Stimulated activated CD4-positive, alpha-beta T cell treated with anti-CD3 and anti-CD28 coated beads, Interleukin-4, amount 100 ng/mL, for 24 hours (primary cell): ENCODE data around the gene CSNK1G2.

ENCODE experiments used
- DNase-seq: peaks from one replicate; pipeline ENCODE4 v3.0.0-alpha.2; 2020

CSNK1G2 gene

DNA sequence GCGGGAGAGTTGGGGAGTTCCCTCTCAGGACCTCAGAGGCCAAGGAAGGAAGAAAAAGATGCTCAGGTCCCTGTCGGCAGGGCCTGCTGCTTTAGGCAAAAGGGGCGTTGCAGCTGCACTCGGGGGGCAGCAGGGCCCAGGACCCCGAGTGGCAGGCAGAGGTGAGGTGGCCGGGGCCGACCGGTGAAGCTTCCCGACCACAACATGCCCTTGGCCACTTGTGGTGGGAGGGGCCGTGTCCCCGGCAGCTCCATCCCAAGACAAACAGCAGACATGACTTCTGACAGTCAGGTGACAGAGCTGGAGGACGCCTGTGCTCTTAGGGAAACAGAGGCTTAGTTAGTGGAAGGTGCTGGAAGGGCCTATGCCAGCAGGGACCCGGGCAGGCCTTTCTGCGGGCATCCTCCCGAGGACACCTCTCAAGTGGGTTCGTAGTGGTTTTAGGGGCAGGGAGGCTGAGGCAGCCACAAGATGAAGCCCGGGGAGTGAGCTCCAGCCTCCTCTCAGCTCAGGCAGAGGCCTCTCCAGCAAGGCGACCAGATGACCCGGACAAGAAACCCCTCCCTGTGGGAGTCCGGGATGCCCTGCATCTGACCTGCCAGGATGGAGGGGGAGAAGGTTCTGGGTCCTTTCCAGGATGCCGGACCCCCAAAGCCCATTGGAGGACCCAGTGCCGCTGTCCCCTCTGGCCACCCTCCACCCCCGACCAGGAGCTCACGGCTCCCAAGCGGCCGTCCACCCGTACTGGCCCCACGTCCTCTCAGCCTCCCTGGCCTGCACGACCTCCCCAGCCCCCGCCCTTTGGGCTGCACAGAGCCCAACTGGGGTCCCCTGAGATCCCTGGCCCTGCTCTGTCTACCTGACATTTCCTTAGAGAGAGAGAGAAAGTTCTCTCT is 50.3 kb downstream of the CSNK1G2 start:
- no peak for DNase-seq

DNA sequence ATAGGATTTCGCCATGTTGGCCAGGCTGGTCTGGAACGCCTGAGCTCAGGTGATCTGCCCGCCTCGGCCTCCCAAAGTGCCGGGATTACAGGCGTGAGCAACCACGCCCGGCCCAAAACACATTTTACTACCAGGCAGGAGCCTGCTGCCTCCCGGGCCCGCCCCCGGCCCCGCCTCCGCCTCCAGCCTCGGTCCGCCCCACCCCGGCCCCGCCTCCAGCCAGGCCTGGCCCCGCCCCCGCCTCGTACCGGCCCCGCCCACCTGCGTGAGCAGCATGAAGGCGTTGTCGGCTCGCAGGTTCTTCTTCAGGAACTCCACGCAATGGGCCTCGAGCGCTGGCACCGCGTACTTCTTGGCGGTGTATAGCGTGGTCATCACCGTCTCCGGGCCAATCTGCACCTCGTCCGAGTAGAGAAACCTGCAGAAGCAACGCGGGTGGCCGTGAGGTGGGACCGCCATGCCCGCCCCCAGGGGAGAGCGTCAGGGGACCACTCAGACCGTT is 51.8 kb downstream of the CSNK1G2 start:
- no peak for DNase-seq

DNA sequence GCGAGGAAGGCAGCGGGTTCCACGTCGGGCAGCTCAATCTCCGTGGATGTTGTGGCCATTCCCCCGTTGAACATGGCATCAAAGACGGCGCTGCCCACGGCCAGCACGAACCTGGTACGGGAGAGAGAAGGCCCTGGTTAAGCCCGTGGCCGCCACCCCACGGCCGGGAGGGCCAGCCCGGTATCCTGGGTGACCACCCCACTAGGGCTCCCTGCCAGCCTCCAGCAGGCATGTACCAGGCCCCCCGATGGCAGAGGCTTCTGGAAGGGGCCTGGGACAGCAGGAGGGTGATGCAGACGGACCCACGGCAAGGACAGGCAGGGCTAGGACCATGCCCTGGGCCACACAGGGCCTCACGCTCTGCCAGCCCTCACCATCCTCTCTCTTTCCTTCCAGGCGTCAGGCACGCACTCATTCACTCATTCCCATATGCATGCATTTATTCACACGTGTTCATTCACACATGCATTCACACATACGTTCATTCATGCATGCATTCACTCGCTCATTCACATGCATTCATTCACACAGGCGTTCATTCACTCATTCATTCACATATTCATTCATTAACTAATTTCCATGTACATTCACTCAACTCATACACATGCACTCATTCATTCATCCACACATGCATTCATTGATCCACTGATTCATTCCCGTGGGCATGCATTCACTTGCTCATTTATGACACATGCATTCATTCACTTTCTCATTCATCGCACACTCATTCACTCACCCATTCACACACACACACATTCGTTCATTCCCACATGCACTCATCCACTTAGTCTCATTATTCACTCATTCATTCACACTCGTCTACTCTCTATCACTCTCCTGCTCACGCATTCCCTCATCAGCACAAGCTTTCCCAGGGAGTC is 56.6 kb downstream of the CSNK1G2 start:
- DNase-seq = no peak

DNA sequence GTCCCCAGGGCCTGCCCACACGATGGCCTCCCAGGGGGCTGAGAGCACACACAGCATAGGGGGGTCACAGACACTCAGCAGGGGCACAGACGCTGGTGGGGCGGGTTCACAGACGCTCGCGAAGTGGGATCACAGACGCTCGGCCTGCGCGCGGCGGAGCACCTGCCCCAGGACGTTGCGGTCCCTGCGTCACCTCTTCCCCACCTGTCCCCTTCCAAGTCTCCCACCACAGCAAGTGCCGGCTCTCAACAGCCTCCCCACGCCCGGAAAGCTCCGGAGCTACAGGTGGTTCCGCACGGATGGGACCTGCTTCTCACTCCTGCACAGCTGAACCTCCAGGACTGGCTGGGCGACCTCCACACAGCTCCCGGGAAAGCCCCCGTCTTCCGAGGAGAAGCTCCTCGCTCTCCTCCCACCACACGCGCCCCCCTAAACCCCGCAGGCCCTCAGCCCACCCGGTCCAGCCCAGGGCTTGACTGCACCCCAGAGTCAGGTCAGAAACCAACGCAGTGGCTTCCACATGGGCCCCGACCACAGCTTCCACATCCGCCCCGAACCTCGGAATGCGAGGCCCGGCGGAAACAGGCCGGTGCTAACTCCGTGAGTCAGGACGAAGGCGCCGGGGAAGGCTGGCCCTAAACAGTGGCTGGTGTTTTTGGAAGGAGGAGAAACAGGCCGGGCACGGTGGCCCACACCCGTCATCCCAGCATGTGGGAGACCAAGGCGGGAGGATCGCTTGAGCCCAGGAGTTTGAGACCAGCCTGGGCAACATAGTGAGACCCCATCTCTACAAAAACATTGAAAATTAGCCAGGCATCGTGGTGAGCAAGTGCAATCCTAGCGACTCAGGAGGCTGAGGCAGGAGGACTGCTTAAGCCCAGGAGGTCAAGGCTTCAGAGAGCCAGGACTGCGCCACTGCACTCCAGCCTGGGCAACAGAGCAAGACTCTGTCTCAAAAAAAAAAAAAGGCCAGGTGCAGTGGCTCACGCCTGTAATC is 58.0 kb downstream of the CSNK1G2 start:
- no peak for DNase-seq

DNA sequence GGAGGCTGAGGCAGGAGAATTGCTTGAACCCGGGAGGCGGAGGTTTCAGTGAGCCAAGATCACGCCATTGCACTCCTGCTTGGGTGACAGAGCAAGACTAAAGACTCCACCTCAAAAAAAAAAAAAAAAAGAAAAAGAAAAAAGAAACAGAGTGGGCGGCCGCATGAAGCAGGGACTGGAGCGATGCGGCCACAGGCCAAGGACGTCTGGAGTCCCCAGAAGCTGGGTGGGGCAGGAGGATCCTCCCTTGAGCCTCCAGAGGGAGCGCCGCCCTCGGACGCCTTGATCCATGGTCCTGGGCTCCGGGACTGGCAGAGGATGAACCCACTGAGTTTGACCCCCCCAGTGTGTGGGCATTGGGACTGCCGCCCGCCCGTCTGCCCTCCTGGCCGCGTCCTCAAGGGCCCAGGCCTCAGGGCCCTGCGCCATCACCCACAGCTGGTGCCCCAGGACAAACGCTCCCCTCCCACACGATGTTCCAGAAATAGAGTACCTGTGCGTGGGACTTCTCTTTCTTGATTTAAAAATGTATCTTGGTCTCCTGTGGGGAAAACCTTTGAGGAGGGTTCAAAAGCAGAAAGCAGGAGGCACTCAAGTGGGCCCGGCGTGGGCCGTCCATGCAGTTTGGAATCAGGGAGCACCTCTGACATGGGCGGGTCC is 59.0 kb downstream of the CSNK1G2 start:
- DNase-seq = no peak

DNA sequence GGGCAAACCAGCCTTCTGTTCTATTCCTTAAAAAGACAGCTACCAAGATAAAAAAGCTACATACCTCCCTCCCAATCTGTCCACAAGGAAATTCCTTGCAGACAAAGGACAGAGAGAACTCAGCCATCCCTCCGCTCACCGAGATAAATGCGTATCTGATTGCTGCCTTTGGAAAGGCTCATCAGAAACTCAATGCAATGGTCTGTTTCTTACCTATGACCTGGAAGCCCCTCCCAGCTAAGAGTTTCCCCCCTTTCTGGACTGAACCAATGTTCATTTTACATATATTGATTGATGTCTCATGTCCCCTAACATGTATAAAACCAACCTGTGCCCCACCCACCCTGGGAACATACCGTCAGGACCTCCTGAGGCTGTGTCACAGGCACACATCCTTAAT is 62.9 kb downstream of the CSNK1G2 start:
- DNase-seq = no peak

DNA sequence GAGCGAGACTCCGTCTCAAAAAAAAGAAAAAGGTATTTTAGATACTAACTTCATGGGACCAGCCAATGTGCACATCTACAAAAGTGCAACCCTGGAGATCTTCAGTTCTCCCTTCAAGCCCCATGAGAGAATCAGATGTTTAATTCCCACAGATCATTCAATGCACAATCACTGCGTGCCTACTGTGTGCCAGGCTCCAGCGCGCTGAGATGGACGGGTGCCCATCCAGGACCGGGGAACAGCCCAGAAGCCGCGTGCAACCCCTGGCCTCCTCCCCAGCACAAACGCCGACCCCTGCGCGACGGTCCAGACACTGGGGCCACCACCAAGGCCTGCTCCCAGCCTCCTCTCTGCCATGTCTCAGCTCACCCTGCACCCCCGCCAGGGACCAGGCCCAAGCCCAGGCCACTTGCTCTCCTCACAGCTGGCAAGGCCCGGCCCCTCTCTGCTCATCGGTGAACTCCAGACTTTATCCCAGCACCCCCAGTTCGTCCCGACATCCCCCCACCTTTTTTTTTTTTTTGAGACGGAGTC is 69.2 kb downstream of the CSNK1G2 start:
- no peak for DNase-seq

DNA sequence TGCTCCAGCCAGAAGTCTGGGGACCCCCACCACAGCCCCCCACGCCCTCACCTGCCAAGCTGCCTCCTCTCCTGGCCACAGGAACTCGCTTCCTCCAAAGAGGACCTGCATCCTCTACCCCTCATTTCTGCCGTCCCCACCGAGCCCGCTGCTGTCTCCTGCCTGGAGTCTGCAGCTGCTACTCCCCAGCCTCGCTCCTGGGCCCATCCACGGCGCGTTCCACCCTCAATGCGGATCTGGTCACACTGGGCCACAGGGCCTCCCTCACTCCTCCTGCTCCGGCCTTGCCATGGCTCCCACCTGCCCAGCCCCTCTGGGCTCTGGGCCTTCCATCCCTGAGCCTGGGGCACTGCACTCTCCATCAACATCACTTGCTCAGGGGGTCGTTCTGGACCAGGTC is 70.2 kb downstream of the CSNK1G2 start:
- DNase-seq = no peak

DNA sequence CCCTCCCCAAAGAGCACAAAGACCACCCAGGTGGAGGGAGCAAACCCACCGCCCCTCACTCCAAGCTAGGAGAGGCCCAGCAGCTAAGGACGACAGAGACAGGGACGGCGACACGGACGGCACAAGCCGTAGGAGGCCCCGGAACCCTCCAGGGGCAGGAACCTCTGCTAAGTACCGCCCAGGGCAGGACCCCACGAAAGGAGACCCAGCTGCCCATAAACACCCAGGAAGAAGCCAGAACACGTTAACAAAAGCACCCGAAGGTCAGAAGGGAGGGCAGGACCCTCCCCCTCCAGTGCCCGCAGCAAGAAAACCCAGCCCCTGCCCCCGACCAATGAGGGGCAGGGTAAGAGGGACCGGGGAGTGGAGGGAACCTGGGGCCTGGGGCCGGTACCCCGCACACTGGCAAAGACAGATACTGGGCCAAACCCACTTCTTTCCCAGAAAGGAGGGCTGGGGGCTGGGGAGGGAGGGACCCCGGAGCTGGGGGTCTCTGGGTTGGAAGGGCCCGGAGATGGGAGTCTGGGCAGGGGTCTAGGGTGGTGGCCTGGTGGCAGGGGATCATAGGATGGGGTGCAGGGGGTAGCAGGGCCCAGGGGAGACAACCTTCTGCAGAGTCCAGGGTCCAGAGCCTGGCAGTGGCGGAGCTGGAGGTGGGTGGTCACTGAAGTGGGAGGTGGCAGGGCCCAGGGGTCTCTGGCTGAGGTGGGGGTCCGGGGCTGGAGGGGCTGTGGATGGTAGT is 72.1 kb downstream of the CSNK1G2 start:
- no peak for DNase-seq

DNA sequence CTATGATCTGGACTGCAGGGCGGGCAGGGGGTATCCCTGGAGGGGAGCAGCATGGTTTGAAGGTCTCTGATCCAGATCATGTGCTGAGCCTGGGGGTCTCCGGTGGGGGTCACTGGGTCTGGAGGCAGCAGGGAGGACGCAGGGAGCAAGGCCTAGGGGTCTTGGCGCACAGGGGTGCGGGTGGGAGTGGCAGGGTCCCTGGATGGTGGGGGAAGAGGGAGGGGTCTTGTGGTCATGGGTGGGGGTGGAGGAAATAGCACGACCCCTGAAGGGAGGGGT is 72.7 kb downstream of the CSNK1G2 start:
- no peak for DNase-seq

DNA sequence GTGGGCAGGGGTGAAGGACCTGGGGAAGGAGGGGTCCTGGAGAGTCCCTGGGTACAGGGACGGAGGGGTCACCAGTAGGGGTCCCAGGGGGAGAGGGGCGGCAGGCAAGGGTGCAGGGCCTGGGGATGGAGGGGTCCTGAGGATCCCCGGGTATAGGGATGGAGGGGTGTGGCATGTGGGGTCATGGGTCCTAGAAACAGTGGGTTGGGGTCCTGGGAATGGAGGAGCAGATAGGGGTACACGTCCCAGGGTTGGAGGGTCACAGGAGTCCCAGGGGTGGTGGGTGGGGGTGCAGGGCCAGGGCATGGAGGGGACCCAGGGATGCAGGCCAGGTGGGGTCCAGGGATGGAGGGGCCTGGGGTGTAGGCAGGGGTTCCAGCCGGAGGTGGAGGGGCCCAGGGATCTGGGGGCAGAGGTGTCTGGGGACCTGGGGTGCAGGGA is 73.2 kb downstream of the CSNK1G2 start:
- DNase-seq = no peak

DNA sequence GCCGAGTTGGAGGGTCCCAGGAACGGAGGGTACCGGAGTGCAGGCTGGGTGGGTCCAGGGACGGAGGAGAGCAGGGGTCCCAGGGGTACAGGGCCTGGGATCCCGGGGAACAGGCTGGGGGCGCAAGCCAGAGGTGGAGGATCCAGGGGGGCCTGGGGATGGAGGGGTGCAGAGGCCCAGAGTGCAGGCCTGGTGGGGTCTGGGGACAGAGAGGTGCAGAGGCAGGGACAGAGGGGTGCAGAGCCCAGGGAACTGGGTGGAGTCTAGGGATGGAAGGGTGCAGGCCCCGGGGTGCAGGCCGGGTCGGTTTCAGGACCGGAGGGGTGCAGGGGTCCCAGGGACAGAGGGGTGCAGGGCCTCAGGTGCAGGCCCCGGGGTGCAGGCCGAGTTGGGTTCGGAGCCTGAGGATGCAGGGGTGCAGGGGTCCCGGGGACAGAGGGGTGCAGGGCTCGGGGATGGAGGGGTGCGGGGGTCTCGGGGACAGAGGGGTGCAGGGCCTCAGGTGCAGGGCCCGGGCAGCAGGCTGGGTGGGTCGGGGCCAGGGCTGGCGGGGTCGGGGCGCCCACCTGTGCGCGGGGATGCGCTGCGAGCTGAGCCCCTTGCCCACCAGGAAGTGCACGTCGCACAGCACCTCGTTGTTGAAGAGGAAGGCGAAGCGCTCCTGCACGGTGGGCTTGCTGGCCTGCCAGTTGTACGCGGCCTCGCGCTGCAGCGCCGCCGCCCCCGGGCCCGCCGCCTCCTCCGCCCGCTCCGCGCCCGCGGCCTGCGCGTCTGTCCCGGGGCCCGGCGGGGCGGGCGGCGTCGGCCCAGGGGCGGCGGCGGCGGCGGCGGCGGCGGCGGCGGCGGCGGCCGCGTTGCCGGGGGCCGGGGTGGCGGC is 74.0 kb downstream of the CSNK1G2 start:
- no peak for DNase-seq

DNA sequence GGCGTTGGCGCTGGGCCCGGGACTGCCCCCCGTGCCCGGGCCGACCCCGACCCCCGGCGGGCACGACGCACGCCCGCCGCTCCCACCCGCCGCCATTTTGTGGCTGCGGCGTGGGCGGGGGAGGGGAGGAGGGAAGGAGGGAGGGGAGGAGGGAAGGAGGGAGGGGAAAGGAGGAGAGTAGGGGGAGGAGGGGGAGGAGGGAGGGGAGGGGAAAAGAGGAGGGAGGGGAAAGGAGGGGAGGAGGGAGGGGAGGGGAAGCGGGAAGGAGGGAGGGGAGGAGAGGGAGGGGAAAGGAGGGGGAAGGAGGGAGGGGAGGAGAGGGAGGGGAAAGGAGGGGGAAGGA is 74.6 kb downstream of the CSNK1G2 start, which contains the start of gene BTBD2:
Gene BTBD2 (minus strand): TSS at position 107 of the 343 bp plus-strand sequence. CDS start 11 bp downstream, at position 96.
- DNase-seq = peak; percentile 53

DNA sequence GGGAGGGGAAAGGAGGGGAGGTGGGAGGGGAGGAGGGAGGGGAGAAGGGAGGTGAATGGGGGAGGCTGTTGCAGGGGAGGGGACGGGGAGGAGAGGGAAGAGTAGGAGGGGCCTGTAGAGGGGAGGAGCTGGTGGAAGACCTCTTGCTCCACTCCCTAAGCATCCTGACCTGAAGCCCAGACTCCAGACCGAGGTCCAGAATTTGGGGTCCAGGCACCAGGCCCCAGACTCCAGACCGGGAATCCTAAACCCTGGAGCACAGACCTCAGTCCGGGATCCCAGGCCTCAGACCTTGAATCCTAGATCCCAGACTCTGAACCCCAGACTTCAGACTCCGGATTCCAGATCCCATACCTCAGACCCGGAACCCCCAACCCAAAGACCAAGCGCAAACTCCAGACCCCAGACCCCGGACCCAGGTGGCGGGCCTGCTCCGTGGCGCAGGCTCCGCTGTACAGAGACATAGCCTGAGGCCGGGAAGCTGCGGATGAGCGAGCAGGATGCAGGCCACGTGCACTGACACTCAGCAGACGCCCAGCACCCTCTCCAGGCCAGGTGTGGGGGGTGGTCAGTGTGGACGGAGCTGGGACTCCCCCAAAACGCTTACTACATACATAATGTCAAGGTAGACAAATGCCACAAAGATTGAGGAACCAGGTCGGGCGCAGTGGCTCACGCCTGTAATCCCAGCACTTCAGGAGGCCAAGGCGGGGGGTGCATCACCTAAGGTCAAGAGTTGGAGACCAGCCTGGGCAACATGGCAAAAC is 75.3 kb downstream of the CSNK1G2 start:
- peak; percentile 63 for DNase-seq

DNA sequence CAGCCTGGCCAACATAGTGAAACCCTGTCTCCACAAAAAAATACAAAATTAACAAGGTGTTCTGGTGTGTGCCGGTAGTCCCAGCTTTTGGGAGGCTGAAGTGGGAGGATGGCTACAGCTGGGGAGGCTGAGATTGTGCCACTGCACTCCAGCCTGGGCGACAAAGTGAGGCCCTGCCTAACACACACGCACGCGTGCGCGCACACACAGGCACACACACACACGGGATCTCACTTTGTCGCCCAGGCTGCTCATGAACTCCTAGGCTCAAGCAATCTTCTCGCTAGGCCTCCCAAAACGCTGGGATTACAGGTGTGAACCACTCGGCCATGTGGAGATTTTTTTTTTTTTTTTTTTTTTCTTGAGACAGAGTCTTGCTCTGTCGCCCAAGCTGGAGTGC is 77.8 kb downstream of the CSNK1G2 start:
- no peak for DNase-seq

DNA sequence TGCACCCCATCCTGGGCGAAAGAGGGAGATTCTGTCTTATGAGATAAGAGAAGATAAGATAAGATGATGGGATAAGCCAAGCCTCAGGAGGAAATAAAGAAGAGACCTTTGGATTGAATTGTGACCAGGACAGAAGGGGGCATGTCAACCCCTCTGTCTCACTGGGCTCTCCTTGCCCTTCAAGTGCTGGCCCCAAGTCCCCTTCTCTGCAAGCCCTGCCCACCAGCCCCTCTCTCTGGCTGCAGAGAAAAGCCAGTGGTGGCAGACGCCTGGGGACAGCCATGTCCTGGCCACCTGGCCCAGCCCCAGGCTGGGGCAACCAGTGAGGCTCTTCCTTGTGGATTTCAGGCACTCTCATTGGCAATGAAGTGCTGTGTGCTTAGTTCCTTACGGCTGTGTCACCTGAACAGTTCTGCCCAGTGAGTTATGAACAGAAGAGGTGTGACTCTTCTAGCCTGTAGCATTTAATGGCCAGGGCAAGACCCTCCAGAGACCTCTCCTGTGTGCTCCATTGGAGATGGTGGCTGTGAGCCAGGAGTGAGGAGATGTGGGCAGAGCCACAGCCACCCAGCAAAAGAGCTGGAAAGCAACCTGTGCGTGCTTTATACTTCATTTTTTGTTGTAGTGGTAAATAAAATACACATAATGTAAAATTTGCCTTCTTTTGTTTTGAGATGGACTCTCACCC is 80.6 kb downstream of the CSNK1G2 start:
- DNase-seq = no peak

DNA sequence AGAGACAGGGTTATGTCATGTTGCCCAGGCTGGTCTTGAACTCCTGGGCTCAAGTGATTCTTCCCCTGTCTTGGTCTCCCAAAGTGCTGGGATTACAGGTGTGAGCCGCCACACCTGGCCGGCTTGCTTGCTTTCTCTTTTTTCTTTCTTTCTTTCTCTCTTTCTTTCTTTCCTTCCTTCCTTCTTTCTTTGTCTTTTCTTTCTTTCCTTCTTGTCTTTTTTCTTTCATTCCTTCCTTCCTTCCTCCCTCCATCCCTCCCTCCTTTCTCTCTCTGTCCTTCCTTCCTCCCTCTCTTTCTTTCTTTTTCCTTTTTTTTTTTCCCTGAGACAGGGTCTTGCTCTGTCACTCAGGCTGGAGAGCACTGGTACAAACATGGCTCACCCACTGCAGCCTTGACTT is 81.3 kb downstream of the CSNK1G2 start:
- DNase-seq = no peak

DNA sequence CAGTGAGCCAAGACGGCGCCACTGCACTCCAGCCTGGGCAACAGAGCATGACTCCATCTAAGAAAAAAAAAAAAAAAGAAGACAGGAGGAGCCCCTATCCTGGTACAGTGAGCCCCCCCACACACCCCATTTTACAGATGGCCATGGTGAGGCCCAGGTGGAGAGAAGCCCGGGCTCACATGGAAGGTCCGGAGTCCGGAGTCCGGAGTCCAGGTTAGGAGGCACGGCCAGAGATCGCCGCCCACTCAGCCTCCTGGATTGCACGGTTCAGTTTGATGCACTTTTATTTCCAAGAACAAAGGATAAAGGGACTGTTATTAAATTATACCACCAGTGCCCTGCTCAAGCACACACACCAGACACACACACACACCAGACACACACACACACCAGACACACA is 85.8 kb downstream of the CSNK1G2 start:
- DNase-seq = no peak

DNA sequence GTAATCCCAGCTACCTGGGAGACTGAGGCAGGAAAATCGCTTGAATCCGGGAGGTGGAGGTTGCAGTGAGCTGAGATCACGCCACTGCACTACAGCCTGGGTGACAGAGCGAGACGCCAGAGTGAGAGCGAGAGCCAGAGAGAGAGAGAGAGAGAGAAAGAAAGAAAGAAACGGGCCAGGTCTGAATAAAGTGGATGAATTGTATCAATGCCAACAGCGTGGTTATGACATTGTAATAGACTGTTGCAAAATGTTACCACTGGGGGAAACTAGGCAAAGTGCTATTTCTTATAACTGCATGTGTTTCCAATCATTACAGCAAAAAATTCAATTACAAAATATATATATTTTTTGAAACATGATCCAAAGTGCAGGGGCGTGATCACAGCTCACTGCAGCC is 86.4 kb downstream of the CSNK1G2 start:
- no peak for DNase-seq
